CD4-positive, CD25-positive, alpha-beta regulatory T cell (primary cell): ENCODE data around the gene KCTD18. TPM values are rescaled to one million over a fixed set of nuclear protein-coding genes. Genes with fewer than 3 reads are reported as not detected.

Experiments used
- ATAC-seq, 2 donors: fragments of 150-1000 bp; cut with Tn5 transposase; one replicate each; pipeline ENCODE4 v1.10.0; 2021; ENCODE audit warnings: low read depth in 2 of 2, moderate number of reproducible peaks in 2 of 2, moderate library complexity in 1 of 2
- DNase-seq, 3 donors: peaks; one replicate each; pipeline versions ENCODE4 v3.0.0 to v3.0.0-alpha.2; 2012 to 2022; ENCODE audit warnings: mixed read lengths in 1 of 3
- H3K27ac ChIP-seq: one replicate; pipeline ENCODE4 v1.7.0; 2013; ENCODE audit warnings: mild to moderate bottlenecking, low read length; ENCODE audit not compliant: insufficient read depth, poor library complexity, severe bottlenecking
- H3K27me3 ChIP-seq: one replicate; pipeline ENCODE4 v1.7.0; 2013; ENCODE audit warnings: low read length; ENCODE audit not compliant: control insufficient read depth, insufficient read depth
- H3K36me3 ChIP-seq: one replicate; pipeline ENCODE4 v1.7.0; 2013; ENCODE audit warnings: mild to moderate bottlenecking, low read length, moderate library complexity; ENCODE audit not compliant: control insufficient read depth, insufficient read depth
- H3K4me1 ChIP-seq: 2 replicates; pipeline ENCODE4 v1.7.0; 2013; ENCODE audit warnings: mild to moderate bottlenecking, low read length; ENCODE audit not compliant: insufficient read depth, control insufficient read depth, poor library complexity, severe bottlenecking
- H3K4me3 ChIP-seq: one replicate; pipeline ENCODE4 v1.7.0; 2013; ENCODE audit warnings: low read depth, mild to moderate bottlenecking, low read length, moderate library complexity
- H3K9me3 ChIP-seq, 2 experiments: 1 replicate in 1 of 2; 2 replicates in 1 of 2; pipeline ENCODE4 v1.7.0; 2013; ENCODE audit warnings: low read length in 2 of 2, mild to moderate bottlenecking in 1 of 2, moderate library complexity in 1 of 2; ENCODE audit not compliant: control insufficient read depth in 2 of 2
- H3K27ac Mint-ChIP-seq, 3 donors: one replicate each; pipeline ENCODE4 v1.8.0; 2020 to 2022; ENCODE audit warnings: mild to moderate bottlenecking in 3 of 3, mixed read lengths in 3 of 3, moderate library complexity in 2 of 3
- H3K27me3 Mint-ChIP-seq: one replicate; pipeline ENCODE4 v1.8.0; 2022; ENCODE audit warnings: mild to moderate bottlenecking, mixed read lengths
- H3K36me3 Mint-ChIP-seq: one replicate; pipeline ENCODE4 v1.8.0; 2020; ENCODE audit warnings: mixed read lengths
- H3K4me1 Mint-ChIP-seq, 4 donors: one replicate each; pipeline ENCODE4 v1.8.0; 2020 to 2022; ENCODE audit warnings: mixed read lengths in 4 of 4, mild to moderate bottlenecking in 1 of 4
- H3K4me3 Mint-ChIP-seq, 4 donors: one replicate each; pipeline ENCODE4 v1.8.0; 2020 to 2022; ENCODE audit warnings: mild to moderate bottlenecking in 4 of 4, mixed read lengths in 4 of 4, moderate library complexity in 3 of 4
- H3K9me3 Mint-ChIP-seq, 7 donors: one replicate each; pipeline ENCODE4 v1.8.0; 2020 to 2022; ENCODE audit warnings: mixed read lengths in 7 of 7, mild to moderate bottlenecking in 3 of 7, moderate library complexity in 2 of 7
- polyA plus RNA-seq, 4 donors: library from polyadenylated mRNA; unstranded; fragments of 300-500 nt; fragmentation: Illumina TruSeq; gene quantifications; one replicate each; pipeline ENCODE4 v1.2.3, GENCODE V29; 2021
- total RNA-seq: library from RNA; stranded (reverse); gene quantifications from one replicate; pipeline ENCODE4 v1.2.3, GENCODE V29; 2022

KCTD18 gene
- total and polyA plus RNA-seq, 5 donors from 2014 or later: 15.4 to 18.9 (median 18.2) TPM

DNA sequence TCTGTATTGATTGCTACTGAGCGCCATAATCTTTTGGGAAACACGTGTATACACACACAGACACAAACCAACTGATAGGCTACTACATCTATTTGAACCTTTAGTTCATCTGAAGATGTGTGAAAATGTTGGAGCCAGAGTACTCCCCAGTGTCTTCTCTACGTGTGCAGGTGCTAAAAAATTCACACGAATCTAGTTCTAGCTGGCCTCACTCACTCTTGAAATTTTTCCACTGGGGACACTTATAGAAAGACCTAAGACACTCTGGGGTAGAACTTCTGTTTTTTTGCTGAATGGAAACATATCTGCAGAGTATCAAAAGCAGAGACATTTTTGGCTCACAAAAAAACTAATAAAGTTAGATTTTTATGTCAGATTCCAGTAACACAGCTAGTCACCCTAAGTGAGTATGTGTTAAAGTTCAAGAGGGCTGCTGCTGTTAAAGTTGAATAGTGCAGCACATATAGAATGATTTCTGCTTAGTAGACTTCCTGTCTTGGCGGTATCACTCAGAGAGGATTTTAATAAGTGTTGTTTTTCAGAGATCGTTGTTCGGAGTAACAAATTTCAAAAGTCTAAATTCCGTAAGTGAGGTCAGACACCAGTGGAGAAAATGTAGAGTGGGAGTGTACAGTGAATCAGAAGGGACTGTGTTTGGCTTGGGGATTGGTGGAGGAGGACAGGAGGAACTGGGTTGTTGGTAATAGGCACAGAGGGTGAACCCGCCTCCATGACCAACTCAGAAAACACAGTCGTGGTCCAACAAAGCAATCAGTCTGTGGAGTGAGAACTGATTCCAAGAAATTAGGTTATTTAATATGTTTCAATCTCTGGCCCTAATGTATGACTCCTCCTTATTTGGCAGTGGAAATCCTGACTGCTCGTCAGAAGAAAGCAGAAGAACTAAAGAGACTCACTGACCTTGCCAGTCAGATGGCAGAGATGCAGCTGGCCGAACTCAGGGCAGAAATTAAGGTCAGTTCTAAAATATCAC, 43.1 kb downstream of the KCTD18 start:
- ATAC-seq (peak; percentile 80 to 83), DNase-seq (peak in 2 of 3 donors; percentile 58 to 76)
- peak overlapping the region; percentile 70 to 90 (median 89) for H3K4me3 Mint-ChIP-seq
- Histone ChIP-seq H3K9me3 (no peaks in the 10 kb centered on the region), H3K36me3 (no peaks in the 10 kb centered on the region), H3K27me3 (no peaks in the 10 kb centered on the region), H3K4me3 (peak overlapping the region; percentile 82), H3K27ac (peak overlapping the region; percentile 79), H3K4me1 (peaks cover 46% of the 10 kb centered on the region)
- peaks cover 0 to 1% (median 0%) of the 10 kb centered on the region in 7 donors for H3K9me3 Mint-ChIP-seq
- H3K27me3 Mint-ChIP-seq: no peaks in the 10 kb centered on the region
- peaks cover 25 to 73% (median 55%) of the 10 kb centered on the region in 4 donors for H3K4me1 Mint-ChIP-seq
- peak overlapping the region; percentile 88 to 100 (median 95) for H3K27ac Mint-ChIP-seq
- peaks cover 4% of the 10 kb centered on the region for H3K36me3 Mint-ChIP-seq

DNA sequence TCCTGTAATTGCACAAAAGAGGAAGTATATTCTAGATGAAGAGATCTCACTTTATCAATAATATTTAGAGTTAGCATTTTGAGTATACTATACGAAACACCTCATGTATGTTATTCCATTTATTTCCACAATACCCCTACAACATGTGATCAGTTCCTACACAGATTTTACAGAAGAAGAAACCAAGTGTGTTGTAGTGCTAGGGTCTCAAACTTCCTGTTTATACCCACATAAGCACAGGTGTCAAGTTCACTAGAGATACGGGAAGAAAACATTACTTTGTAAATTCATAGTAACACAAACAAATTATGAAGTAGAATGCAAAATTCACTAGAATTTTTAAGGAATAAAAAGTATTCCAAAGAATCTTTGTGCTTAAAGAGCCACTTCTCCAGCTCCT, 46.4 kb downstream of the KCTD18 start:
- Histone ChIP-seq H3K4me3 (no peak overlapping the region), H3K27ac (no peak overlapping the region), H3K4me1 (peaks cover 40% of the 10 kb centered on the region), H3K36me3 (no peaks in the 10 kb centered on the region), H3K9me3 (no peaks in the 10 kb centered on the region), H3K27me3 (no peaks in the 10 kb centered on the region)
- DNase-seq (no peak), ATAC-seq (no peak)
- Mint-ChIP-seq H3K27me3 (no peaks in the 10 kb centered on the region), H3K36me3 (peaks cover 3% of the 10 kb centered on the region), H3K9me3 (peaks cover 0 to 1% (median 0%) of the 10 kb centered on the region in 7 donors), H3K4me1 (peaks cover 24 to 55% (median 44%) of the 10 kb centered on the region in 4 donors), H3K4me3 (peak overlapping the region in 3 of 4 donors; percentile 29 to 51 (median 44)), H3K27ac (peak overlapping the region; percentile 59 to 80 (median 77))

DNA sequence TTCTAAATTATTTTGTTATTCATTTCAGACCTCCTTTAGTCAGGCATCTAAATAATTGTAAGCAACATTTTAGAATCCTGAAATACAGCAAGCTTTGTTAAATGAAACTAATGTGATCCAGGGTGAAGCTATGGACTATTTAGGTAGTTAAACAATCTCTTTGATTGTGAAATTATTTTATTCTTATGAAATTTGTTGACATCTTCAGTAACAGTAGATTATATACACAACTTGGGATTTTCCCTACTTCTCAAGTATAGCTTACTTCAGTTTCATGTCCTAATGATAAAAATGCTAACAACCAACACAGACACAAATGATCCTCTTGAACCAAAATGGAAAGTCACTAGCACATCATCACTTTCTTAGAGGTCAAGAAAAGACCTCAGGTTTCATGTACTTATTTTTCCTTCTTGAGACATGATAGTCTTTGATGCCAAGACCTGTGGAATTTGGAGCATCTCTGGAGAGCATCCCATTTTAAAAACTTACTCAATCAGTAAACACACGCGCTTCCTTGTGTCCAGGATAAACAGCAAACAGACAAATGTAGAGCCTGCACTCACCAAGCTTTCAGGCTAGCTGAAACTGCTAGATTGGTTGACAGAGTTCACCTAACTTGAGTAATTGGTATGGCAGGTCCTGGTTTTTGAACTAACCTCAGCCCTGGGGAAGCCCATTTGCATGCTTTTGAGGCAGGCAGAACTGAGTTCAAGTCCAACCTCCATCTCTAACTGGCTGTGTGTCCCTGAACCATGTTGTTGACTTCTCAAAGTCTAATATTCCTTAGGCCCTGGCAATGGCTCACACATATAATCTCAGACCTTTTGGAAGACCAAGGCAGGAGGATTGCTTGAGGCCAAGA, 47.8 kb downstream of the KCTD18 start:
- DNase-seq (no peak), ATAC-seq (no peak)
- Mint-ChIP-seq H3K4me3 (no peak overlapping the region), H3K36me3 (peaks cover 3% of the 10 kb centered on the region), H3K27ac (peak overlapping the region in 1 of 3 donors; percentile 52), H3K9me3 (peaks cover 0 to 1% (median 0%) of the 10 kb centered on the region in 7 donors), H3K27me3 (no peaks in the 10 kb centered on the region), H3K4me1 (peaks cover 13 to 43% (median 32%) of the 10 kb centered on the region in 4 donors)
- H3K27me3 ChIP-seq: no peaks in the 10 kb centered on the region
- H3K4me3 ChIP-seq: no peak overlapping the region
- H3K4me1 ChIP-seq: peaks cover 26% of the 10 kb centered on the region
- no peak overlapping the region for H3K27ac ChIP-seq
- H3K9me3 ChIP-seq: no peaks in the 10 kb centered on the region
- no peaks in the 10 kb centered on the region for H3K36me3 ChIP-seq

DNA sequence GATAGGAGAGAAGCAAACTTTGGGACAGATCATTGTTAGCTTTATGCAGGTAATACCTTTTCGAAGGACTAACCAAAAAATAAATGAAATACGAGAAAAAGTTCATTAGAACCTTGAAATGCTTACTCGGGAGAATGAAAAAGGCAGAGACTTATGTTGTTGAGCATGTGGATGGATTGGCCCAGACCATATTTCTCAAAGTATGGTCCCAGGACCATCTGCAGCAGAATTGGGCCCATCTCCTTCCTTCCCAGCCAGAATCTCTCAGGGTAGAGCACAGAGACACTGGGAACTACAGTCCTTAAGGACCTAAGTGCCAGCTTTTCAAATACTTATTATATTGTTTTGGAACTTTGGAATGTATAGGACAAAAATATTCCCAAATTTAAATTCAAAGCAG, 50.8 kb downstream of the KCTD18 start:
- Mint-ChIP-seq H3K27me3 (no peaks in the 10 kb centered on the region), H3K4me3 (no peak overlapping the region), H3K36me3 (peaks cover 3% of the 10 kb centered on the region), H3K4me1 (peaks cover 26 to 46% (median 38%) of the 10 kb centered on the region in 4 donors), H3K27ac (peak overlapping the region in 1 of 3 donors; percentile 2), H3K9me3 (peaks cover 0 to 1% (median 0%) of the 10 kb centered on the region in 7 donors)
- no peaks in the 10 kb centered on the region for H3K27me3 ChIP-seq
- H3K27ac ChIP-seq: no peak overlapping the region
- DNase-seq (no peak), ATAC-seq (no peak)
- H3K4me3 ChIP-seq: no peak overlapping the region
- no peaks in the 10 kb centered on the region for H3K36me3 ChIP-seq
- no peaks in the 10 kb centered on the region for H3K9me3 ChIP-seq
- peaks cover 28% of the 10 kb centered on the region for H3K4me1 ChIP-seq

DNA sequence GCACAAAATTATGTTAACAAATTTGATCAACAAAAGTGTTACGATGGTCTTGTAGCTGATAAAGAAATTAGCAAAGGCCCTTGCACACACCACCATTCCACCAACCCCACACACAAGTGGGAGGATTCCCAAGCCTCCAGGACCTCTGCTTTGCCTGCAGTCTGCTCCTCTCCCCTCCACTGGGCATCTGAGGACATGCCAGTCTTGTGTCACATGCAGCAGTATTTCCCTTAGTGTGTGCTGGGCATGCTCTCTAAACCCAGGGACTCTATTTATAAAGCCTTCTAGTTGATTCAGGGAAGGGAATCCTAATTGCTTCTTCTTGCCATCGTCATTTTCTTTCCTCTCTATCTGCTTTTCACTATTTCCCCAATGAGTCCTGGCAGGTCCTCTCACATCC, 53.3 kb downstream of the KCTD18 start:
- Mint-ChIP-seq H3K9me3 (no peaks in the 10 kb centered on the region), H3K27ac (peak overlapping the region in 2 of 3 donors; percentile 29 to 89), H3K36me3 (peaks cover 6% of the 10 kb centered on the region), H3K4me1 (peaks cover 20 to 32% (median 29%) of the 10 kb centered on the region in 4 donors), H3K4me3 (no peak overlapping the region), H3K27me3 (no peaks in the 10 kb centered on the region)
- peaks cover 19% of the 10 kb centered on the region for H3K4me1 ChIP-seq
- H3K36me3 ChIP-seq: no peaks in the 10 kb centered on the region
- ATAC-seq: no peak
- no peaks in the 10 kb centered on the region for H3K27me3 ChIP-seq
- no peak for DNase-seq
- H3K4me3 ChIP-seq: no peak overlapping the region
- H3K9me3 ChIP-seq: no peaks in the 10 kb centered on the region
- H3K27ac ChIP-seq: no peak overlapping the region

DNA sequence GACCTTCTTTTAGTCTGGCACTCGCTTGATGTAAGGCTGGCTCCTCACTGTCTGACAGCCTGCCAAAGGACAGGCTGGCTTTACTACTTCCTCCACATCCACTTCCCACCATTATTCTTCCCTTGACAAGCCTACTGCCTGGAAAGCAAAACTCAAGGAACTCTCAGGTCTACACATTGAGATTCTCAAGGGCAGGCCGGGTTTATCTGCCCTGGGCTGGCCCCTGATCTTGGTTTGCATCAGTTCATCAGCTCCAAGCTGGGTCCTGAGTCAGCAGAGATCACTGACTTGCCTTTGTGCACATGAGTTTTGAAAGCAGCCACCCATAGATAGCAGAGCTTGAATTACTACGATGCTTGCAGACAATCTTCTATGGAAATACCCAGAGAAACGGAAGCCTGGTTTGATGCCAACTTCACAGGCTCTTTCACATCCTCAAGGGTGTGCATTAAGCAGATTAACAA, 53.9 kb downstream of the KCTD18 start:
- Histone ChIP-seq H3K9me3 (no peaks in the 10 kb centered on the region), H3K36me3 (no peaks in the 10 kb centered on the region), H3K4me1 (peaks cover 19% of the 10 kb centered on the region), H3K27me3 (no peaks in the 10 kb centered on the region), H3K27ac (no peak overlapping the region), H3K4me3 (peak overlapping the region; percentile 46)
- H3K4me1 Mint-ChIP-seq: peaks cover 20 to 32% (median 26%) of the 10 kb centered on the region in 4 donors
- no peaks in the 10 kb centered on the region for H3K9me3 Mint-ChIP-seq
- peaks cover 4% of the 10 kb centered on the region for H3K36me3 Mint-ChIP-seq
- DNase-seq: peak in 2 of 3 donors; percentile 18 to 75
- H3K27ac Mint-ChIP-seq: peak overlapping the region; percentile 23 to 89 (median 69)
- peak overlapping the region in 3 of 4 donors; percentile 15 to 33 (median 25) for H3K4me3 Mint-ChIP-seq
- ATAC-seq: peak; percentile 67 to 72
- no peaks in the 10 kb centered on the region for H3K27me3 Mint-ChIP-seq
